GM10248 (cell line): Measurements from ENCODE around the gene SIX5.
A peak's percentile ranks its signal among the peaks of the same experiment; 100 is the strongest.

Source experiments
- CTCF ChIA-PET: fragments of 300-600 bp; sonication (Branson Sonifier 250); formaldehyde crosslinking; extraction: SDS; loops from one replicate; lab custom pipeline; 2021; ENCODE audit warnings: antibody characterized with exemption; lab: Yijun Ruan, JAX
- POLR2A ChIA-PET: fragments of 350-650 bp; sonication (Branson Sonifier 250); formaldehyde crosslinking; extraction: SDS; loops from one replicate; lab custom pipeline; 2020; ENCODE audit warnings: antibody characterized with exemption; lab: Yijun Ruan, JAX
- DNase-seq: peaks from one replicate; pipeline ENCODE4 v3.0.0; 2012; ENCODE audit errors: extremely low spot score
- TF ChIP-seq, protein P1 (sequence below): IDR thresholded peaks from 2 replicates; pipeline ENCODE4 v1.5.1; 2012; ENCODE audit warnings: mild to moderate bottlenecking, low read depth; ENCODE audit errors: extremely low read depth, missing control alignments, control extremely low read depth

Gene SIX5

DNA sequence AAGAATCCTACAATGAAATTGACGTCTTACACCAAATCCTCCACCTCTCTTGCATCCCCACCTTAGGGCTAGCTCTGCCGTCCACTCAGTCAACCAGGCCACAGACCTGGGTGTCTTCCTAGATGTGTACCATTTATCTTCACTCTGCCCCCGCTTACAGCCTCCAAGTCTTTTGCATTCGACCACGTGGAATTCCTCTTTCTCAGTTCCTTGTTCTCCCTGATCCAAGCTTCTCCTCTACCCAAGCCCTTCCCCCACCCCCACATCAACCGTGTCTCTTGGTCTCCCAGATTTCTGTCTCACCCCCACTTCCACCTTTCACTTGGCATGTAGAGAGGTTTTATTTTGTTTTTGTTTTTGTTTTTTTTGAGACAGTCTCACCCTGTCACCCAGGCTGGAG, 24.8 kb upstream of the SIX5 start:
- CTCF ChIA-PET, result interaction anchor here (1.5 to 8.0 kb wide), 4 partner anchors 12 to 24 kb away, joined by 5 to 77 read pairs (median 18); partner anchors contain the start of genes DMPK and SIX5
- TF ChIP-seq, protein P1, sequence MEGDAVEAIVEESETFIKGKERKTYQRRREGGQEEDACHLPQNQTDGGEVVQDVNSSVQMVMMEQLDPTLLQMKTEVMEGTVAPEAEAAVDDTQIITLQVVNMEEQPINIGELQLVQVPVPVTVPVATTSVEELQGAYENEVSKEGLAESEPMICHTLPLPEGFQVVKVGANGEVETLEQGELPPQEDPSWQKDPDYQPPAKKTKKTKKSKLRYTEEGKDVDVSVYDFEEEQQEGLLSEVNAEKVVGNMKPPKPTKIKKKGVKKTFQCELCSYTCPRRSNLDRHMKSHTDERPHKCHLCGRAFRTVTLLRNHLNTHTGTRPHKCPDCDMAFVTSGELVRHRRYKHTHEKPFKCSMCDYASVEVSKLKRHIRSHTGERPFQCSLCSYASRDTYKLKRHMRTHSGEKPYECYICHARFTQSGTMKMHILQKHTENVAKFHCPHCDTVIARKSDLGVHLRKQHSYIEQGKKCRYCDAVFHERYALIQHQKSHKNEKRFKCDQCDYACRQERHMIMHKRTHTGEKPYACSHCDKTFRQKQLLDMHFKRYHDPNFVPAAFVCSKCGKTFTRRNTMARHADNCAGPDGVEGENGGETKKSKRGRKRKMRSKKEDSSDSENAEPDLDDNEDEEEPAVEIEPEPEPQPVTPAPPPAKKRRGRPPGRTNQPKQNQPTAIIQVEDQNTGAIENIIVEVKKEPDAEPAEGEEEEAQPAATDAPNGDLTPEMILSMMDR, result no peak

DNA sequence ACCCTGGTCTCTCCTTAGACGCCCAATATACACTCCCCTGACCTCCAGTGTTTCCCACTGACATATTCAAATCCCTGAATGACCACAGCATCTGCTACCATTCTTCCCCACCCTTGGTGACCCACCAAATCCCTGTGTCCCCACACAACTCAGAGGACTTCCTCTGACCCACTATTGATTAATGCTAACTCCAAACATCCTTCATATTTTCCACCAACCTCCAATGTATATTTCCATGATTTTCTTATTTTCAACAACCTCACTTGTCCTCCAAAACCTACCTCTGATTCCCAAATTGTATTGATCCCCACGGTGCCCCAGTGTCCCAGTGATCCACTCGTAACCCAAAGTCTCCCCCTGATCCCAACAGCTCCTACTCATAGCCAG, 24.1 kb upstream of the SIX5 start:
- no peak for DNase-seq
- CTCF ChIA-PET, result interaction anchor here (1.0 to 8.0 kb wide), 4 partner anchors 9 to 23 kb away, joined by 4 to 77 read pairs (median 12); partner anchors contain the start of genes DMPK and SIX5
- TF ChIP-seq, protein P1, result no peak
- POLR2A ChIA-PET, result interaction anchor here (0.6 kb wide), 1 partner anchor 24 kb away, joined by 3 read pairs; the partner anchor contains the start of gene SIX5

More for the DNA sequence above, 24.8 kb upstream of the SIX5 start:
- DNase-seq, result no peak
- POLR2A ChIA-PET, result no interaction called here

DNA sequence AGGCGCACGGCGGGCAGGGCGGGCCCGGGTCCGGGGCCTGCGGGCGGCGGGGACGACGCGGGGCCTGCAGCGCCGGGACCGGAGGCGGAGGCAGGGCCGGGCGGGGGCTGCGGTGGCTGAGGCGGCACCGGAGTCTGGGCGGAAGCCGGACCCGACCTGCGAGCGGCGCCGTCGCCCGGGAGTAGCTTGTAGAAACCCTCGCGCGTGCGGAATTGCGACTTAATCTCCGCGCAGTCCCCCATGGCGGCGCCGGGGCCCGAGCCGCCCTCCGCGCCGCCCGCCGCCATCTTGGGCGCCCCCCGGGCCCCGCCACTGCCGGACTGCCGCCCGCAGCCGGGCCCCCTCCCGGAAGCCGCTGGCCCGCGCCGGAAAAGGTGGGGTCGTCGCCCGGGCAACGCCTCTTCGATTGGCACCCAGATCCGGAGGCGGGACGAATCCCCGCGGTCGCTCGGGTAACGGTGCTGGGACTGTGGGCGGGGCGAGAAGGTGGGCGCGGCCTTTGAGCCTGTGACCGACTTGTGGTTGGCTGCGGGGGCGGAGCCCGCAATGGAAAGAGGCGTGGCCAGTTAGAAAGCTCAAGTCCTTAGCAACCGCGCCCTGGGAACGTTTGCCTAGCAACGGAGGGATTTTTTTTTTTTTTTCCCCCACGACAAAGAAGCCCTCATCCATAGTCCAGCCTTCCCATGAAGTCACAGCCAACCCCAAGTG, 23.6 kb upstream of the SIX5 start, which contains the start of gene DMWD:
DMWD (minus strand) TSS at position 376 of the 708 bp plus-strand sequence; CDS start at position 287, 89 bp downstream.
- CTCF ChIA-PET, result interaction anchor here (1.0 to 8.0 kb wide), 5 partner anchors 10 to 24 kb away, joined by 4 to 77 read pairs (median 8); partner anchors contain the start of genes DMPK and SIX5
- TF ChIP-seq, protein P1, result no peak
- DNase-seq, result peak; percentile 99
- POLR2A ChIA-PET, result interaction anchor here (0.6 kb wide), 1 partner anchor 23 kb away, joined by 3 read pairs; the partner anchor contains the start of gene SIX5

DNA sequence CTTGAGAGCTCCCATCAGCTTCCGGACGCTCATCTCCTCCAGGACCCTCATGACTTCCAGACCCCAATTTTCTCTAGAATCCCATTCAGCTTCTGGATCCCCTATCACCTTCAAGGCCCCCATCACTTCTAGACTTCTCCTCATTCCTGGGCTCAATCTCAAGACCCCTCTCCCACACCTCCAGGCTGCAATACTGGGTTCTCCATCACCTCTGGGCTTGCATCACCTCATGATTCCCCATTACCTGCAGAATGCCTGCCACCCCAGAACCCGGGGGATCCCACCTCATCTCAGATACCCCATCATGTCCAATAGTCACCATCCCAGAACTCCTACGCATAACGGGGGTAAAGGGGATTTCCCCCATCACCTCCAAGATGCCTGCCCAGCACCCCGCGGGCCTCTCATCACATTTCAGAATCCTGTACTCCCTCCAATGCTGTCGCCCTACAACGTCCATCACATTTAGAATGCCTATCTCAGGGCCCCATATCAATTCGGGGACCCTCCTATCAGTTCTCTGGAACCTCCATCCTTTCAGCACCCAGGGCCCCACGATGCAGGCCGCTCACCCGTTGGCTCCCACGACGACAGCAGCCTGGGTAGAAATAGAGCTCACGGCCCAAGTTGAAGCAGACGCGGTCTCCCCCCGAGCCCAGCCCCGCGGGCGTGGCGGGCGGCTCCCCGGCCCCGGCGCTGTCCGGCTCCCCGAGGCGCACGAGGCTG, 22.9 kb upstream of the SIX5 start:
- CTCF ChIA-PET, result interaction anchor here (1.4 to 8.0 kb wide), 4 partner anchors 10 to 25 kb away, joined by 4 to 77 read pairs (median 13); partner anchors contain the start of genes DMPK and SIX5
- DNase-seq, result no peak
- POLR2A ChIA-PET, result no interaction called here
- TF ChIP-seq, protein P1, result no peak

DNA sequence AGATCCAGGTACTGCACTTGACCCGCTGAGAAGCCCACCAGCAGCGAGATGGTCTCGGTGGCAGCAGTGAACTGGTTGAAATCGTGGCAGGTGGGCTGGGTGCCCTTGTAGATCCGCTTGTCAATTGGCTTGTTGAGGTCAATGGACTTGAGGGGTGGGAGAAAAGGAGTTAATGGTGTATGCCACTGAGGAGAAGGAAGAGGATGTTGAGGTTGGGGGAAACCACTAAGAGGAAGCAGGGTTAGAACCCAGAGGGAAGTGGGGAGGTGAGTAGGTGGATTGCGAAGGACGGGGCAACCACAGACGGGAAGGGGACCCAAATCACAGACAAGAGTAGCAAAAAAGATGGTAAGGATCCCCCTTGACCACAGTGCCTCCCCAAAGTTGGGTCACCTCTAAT, 21.9 kb upstream of the SIX5 start:
- ChIA-PET POLR2A (no interaction called here), CTCF (interaction anchor here (2.7 to 8.0 kb wide), 4 partner anchors 9 to 26 kb away, joined by 8 to 77 read pairs (median 17); partner anchors contain the start of genes DMPK and SIX5)
- DNase-seq, result no peak
- TF ChIP-seq, protein P1, result no peak
